ENCODE measurements around the gene FBXO24. TPM values are rescaled to one million over a fixed set of nuclear protein-coding genes. Genes with fewer than 3 reads are reported as not detected.
"Not testable (repeated sequence)": the region's sequence is repeated elsewhere in the genome, so short reads cannot be mapped to it uniquely, and the experiment has no call there.

The FBXO24 gene
- polyA plus RNA-seq, 1 experiment, result 0.40 TPM

DNA sequence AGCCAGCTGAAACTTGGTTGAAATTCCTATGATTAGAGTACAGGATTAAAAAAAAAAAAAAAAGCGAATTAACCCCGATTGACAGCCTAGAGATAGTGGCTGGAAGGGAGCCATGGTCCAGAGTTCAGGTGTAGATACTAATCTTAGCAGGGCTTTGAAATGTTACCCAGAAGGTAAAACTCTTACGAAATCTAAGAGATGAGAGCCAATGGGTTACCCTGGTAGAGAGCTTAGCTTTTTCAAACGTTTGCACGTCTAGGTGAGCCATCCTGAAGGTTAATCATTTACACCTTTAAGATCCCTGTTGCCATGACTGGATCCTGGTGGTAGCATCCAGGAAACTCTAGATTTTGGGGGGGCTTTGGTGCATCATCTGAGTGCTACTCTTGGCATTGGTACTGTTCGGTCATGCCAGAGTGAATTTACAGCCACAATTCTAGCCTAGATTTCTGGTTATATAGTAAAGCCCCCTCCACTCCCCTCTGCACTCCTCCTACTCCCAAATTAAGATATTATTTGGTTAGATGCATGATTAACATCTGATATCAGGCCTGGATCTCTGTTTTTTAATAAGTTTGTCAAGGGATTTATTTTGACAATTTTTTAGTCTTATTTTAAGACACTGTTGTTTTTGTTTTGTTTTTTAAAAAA lies 45.9 kb upstream of the FBXO24 start:
- ChIA-PET CTCF (interaction anchor here (0.6 to 1.2 kb wide), 2 partner anchors 10 to 24 kb away, joined by 3 read pairs; no protein-coding TSS in a partner anchor), POLR2A (no interaction called here)
- TF ChIP-seq CTCF (IDR thresholded peaks at IDR 0.05; ENCODE audit: insufficient read depth, low read depth, low read length), result no peak
- DNase-seq (ENCODE audit: low read depth), result no peak
- Histone ChIP-seq H3K4me3 (ENCODE audit: low read depth, low read length) (no peak overlapping the region), H3K36me3 (ENCODE audit: control insufficient read depth, insufficient read depth, low read length) (no peaks in the 10 kb centered on the region), H3K27me3 (ENCODE audit: control insufficient read depth, insufficient read depth, low read length) (no peaks in the 10 kb centered on the region)

DNA sequence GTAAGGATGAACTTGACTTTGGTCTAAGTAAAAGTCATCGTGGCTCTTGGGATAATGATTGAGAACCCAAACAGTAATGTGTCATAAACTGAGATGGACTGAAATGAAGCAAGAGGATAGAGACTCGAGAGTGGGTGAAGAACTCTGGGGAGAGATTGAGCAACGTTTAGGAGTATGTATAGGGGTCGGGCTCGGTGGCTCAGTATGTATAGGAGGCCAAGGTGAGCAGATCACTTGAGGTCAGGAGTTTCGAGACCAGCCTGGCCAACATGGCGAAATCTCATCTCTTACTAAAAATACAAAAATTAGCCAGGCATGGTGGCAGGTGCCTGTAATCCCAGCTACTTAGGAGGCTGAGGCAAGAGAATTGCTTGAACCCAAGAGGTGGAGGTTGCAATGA lies 44.8 kb upstream of the FBXO24 start:
- H3K27me3 ChIP-seq (ENCODE audit: control insufficient read depth, insufficient read depth, low read length); H3K36me3 ChIP-seq (ENCODE audit: control insufficient read depth, insufficient read depth, low read length); POLR2A ChIA-PET; H3K4me3 ChIP-seq (ENCODE audit: low read depth, low read length); DNase-seq (ENCODE audit: low read depth): not testable (repeated sequence)
- CTCF ChIA-PET, result interaction anchor here (1.2 to 1.6 kb wide), 2 partner anchors 23 to 164 kb away, joined by 3 to 4 read pairs; partner anchors contain the start of gene POP7

DNA sequence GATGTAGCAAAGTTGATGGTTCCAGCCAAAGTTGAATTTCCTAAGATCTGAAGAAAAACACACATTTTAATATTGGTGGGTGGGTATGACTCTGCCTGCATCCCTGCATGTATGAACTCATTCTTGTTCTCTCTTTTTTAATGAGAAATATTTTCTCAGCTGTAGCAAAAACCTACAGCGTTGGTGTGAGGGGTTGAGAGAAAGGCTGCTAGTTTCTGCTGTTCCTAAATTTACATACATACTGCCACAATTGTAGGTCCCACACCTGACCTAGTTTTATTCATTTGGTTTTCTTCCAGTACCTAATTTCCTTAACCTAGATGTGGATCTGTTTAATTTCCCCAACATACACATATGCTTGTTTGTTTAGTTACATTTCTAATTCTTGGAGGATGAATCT lies 42.5 kb upstream of the FBXO24 start:
- DNase-seq (ENCODE audit: low read depth), result no peak
- Histone ChIP-seq H3K36me3 (ENCODE audit: control insufficient read depth, insufficient read depth, low read length) (no peaks in the 10 kb centered on the region), H3K27me3 (ENCODE audit: control insufficient read depth, insufficient read depth, low read length) (no peaks in the 10 kb centered on the region), H3K4me3 (ENCODE audit: low read depth, low read length) (no peak overlapping the region)
- no peak for TF ChIP-seq CTCF (IDR thresholded peaks at IDR 0.05; ENCODE audit: insufficient read depth, low read depth, low read length)
- ChIA-PET POLR2A (no interaction called here), CTCF (interaction anchor here (1.7 to 2.2 kb wide), 2 partner anchors 12 to 16 kb away, joined by 9 to 12 read pairs; no protein-coding TSS in a partner anchor)

- POLR2A ChIA-PET, result no interaction called here
- TF ChIP-seq CTCF (IDR thresholded peaks at IDR 0.05; ENCODE audit: insufficient read depth, low read depth, low read length), result no peak
- H3K4me3 ChIP-seq (ENCODE audit: low read depth, low read length), result no peak overlapping the region
- no peak for DNase-seq (ENCODE audit: low read depth)
- no peaks in the 10 kb centered on the region for H3K27me3 ChIP-seq (ENCODE audit: control insufficient read depth, insufficient read depth, low read length)
- H3K36me3 ChIP-seq (ENCODE audit: control insufficient read depth, insufficient read depth, low read length), result no peaks in the 10 kb centered on the region
- CTCF ChIA-PET, result interaction anchor here (1.6 to 2.7 kb wide), 4 partner anchors 12 to 62 kb away, joined by 4 to 17 read pairs (median 6); no protein-coding TSS in a partner anchor
Observed at GRCh38 chr7:100544386-100544785, 41.7 kb upstream of the FBXO24 start.

GRCh38 chr7:100544967-100545359 lies 41.2 kb upstream of the FBXO24 start:
- ChIA-PET CTCF (interaction anchor here (1.6 to 2.7 kb wide), 5 partner anchors 11 to 76 kb away, joined by 4 to 17 read pairs (median 9); no protein-coding TSS in a partner anchor), POLR2A (no interaction called here)
- no peaks in the 10 kb centered on the region for H3K36me3 ChIP-seq (ENCODE audit: control insufficient read depth, insufficient read depth, low read length)
- DNase-seq (ENCODE audit: low read depth), result no peak
- no peak for TF ChIP-seq CTCF (IDR thresholded peaks at IDR 0.05; ENCODE audit: insufficient read depth, low read depth, low read length)
- no peak overlapping the region for H3K4me3 ChIP-seq (ENCODE audit: low read depth, low read length)
- no peaks in the 10 kb centered on the region for H3K27me3 ChIP-seq (ENCODE audit: control insufficient read depth, insufficient read depth, low read length)

All from BJ (cell line).